Stimulated activated naive CD4-positive, alpha-beta T cell treated with Interleukin-2 at 50 U/mL for 16 hours (primary cell): ENCODE data around the gene APOBEC3C.
"Not testable (repeated sequence)": the region's sequence is repeated elsewhere in the genome, so short reads cannot be mapped to it uniquely, and the experiment has no call there.

Experiments
- DNase-seq: peaks from one replicate; lab custom pipeline; 2025; lab: John Stamatoyannopoulos, UW

The APOBEC3C gene

DNA sequence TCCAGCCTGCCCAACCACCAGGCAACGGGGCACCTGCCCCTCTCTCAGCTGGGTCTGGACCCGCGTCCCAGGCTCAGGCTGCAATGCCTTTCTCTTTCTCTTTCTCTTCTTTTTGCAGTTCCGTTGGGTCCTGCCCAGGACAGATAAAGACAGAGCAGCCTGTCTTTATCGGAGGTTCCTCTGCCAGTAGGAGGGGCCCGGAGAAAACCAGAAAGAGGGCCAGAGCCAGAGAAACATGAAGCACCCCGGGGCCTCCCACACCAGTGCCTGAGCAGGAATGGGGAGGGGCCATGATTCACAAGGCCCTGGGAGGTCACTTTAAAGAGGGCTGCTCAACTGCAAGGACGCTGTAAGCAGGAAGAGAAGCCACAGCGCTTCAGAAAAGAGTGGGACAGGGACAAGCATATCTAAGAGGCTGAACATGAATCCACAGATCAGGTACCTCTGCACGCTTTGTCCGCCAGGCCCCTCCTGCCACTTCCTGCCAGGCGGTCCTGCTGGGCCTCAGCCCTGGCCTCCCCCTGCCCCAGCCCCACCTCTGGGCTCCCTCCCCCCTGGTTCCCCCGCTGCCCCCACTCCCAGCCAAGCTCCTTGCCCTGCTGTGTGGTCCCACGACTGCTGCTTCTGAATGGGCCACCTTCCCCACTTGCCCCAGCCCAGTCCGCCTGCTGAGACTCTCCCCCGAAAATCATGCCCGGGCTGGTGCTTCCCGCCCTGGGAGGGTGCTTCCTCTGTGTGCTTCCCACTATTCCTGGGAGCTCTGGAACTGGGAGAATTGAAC lies at the start of gene APOBEC3C:
Gene APOBEC3C, plus strand, starts transcription at position 316 of the 781 bp plus-strand sequence. Its CDS starts 106 bp downstream, at position 422.
- DNase-seq, result peak; percentile 81

DNA sequence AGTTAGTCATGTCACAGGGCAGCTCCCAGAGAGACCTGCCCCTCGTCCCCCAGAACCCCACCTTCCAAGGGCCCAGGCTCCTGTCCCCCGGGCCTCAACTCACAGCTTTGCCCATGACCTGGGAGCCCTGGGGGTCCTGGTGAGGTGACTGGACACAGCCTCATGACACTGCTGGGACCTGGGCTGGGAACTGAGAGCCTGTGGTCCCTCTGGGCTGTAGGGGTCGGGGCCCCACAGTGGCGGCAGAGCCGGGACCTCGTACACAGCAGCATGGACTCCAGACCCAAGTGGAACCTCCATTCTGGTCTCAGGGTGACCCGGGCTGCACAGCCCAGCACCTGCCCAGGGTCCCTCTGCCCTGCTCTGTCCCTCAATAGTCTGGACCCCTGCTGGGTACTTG lies 49.8 kb upstream of the APOBEC3C start:
- no peak for DNase-seq

DNA sequence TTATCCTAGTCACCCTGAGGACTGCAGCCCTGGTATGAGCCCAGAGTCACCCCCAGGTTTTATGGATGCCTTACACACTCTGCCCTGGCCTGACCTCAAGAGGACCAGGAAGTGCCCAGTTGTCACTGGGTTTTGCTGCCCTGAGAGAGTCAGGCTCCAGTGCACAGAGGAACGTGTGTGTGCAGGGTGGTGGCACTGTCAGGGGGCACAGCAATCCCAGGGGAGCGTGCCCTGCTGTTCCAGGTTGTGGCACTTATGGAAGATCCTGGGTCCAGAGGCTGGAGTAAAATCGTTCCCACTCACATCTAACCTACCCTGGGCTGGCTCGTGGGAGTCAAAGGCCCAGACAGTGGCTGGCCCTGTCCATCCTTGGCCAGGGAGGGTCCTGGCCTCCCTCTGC lies 49.1 kb upstream of the APOBEC3C start:
- DNase-seq, result no peak

DNA sequence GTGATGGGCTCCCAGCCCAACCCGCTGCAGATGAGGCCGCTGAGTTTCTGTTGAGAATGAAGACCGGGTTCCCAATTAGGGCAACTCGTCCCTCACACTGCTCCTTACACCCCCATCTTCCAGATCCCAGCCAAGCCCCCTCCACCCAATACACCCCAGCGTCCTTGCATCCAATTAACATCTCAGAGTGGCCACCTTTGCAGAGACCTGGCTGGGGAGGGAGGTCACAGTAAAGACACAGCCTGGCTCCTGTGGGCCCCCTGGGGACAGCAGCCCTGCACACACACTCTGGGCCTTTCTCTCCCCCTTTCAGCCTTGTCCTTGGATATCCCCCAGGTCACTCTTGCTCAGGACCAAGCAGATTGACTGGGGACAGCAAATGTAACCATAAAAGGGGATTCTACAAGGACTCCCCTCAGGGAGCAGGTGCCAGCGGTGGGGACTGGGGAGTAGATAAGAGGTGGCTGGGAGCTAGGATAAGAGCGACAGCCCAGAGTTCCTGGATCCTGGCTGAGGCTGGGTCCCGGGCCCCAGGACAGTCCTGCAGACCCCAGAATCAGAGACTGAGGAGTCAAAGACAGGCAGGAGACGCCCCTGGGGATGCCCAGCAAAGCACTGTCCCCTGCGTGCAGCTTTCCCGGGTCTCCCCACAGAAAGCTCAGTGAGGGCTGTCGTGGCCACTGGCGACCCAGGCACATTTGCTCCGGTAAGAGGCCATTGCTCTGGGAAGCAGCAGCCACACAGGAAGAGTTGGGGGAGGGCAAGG lies 48.3 kb upstream of the APOBEC3C start:
- no peak for DNase-seq

DNA sequence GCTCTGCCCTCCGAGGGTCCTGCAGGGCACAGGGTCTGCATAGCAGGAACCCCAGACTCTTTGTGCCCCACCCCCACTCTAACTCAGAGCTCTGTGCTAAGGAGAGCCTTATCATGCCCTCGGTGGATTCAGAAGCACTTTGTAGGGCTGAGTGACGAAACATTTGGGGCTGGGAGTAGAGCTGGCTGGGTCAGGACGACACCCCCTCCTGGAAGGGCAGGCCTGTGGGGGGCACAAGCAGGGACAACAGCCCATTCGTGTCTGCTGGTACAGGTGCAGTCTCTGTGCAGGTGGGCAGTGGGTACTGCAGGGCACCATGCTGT lies 47.7 kb upstream of the APOBEC3C start:
- no peak for DNase-seq

DNA sequence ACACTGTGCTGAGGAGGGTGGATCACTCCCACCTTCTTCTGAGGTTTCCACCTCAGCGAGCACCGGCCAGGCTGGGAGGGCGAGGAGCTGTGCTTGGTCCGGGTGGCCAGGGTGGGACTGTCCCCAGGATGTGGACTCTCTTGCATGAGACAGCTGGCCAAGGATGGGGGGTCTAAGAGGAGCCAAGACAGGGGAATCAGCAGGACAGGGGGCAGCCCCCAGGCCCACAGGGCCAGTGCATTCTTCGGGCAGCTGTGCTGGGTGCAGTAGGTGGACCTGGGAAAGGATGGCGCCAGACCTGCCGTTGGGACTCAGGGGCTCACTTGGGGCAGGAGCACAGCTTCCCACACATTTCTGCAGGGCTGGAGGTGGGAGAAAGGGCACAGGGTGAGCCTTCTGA lies 47.1 kb upstream of the APOBEC3C start:
- DNase-seq, result no peak

DNA sequence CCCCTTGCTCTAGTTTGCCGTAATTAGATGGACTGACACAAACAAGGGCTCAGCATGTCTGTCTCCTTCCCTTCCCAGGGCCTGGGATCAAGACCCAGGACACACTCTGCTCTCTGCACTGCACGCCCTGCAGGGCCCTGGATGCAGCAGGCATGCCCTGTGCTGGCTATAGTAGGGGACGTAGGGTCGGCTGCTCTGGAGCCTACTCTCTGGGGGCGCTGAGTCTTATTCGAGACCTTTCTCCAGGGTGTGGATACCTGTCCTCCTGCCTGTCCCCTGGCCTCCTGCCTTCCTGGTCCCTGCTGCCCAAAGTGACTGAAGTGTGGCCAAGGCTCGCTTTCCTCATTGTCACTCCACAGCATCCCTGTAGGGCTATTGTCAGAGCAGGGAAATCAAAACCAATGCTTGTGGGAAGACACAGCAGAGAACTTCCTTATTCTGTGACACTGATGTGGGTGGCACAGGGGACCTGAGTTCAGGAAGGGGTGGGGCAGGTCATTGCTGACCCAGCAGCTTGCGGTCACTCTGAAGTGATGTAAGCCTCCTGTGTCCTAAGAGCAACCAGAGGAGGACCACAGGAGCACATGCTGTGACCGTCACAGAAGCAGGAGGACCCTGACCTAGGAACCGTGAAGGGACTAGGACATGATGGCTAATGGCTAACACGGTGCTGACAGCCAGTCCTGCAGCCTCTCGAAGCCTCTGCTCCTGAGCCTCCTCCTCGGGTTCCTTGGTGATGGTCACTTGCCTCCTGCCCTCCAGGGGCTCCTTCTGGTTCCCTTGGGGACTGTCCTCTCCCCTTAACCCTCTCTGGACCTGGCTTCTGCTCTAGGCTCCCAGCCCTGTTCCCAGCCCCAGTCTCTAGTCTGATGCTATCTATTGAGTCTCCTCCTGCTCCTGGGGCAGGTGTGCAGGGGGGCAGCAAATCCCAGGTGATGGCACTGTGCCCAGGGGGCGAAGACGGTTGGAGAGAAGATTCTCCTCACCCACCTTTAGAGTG lies 46.3 kb upstream of the APOBEC3C start:
- no peak for DNase-seq

DNA sequence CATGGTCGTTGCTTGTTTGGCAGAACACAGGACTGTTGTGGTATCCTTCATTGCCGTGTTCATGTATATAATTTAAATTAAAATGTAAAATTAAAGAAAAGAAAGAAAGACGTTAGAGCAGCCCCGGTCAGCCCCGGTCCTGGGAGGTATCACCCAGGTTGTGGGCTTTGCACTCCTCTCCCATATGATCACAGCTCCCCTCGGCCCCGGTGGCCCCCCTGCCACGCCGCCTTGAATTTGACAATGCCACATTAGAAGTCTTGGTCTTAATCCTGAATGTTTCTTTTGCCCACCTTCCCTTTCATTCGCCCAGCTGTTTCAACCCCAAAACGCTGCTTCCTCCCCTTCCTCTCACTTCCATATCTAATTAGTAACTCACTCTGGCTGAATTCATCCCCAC lies 45.3 kb upstream of the APOBEC3C start:
- no peak for DNase-seq

DNA sequence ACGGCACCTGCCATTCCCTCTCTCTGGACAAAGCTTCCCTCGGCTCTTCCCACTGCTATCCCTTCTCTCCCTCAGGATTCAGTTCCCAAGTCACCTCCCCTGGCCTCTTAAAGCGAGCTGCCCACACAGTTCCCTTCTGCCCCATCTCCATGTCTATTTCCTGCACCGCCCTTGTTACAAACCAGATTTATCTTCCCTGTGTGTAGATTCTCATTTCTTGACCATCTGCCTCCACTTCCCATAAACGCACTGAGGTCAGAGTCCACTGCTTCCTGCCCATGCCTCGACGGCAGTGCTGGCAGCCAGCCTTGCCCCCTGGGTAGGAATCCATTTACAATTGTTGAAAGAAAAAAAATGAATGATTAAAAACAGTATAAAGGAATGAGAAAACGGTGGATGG lies 43.5 kb upstream of the APOBEC3C start:
- no peak for DNase-seq

DNA sequence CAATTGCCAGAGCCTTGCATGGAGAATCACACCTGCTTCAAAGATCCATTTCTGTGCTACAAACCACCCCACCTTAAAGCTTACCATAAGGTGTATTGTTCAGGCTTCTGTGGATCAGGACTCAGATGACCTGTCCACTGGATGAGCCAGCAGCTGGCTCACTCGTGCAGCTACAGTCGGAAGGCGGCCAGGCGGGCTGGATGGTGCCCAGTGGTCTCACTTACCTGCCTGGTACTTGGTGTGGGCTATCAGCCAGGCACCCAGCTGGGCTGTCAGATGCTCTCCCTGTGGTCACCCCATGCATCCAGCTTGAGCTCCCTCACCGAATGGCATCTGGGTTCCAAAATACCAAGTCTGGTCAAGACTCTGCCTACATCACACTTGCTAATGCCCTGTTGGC lies 42.9 kb upstream of the APOBEC3C start:
- no peak for DNase-seq

DNA sequence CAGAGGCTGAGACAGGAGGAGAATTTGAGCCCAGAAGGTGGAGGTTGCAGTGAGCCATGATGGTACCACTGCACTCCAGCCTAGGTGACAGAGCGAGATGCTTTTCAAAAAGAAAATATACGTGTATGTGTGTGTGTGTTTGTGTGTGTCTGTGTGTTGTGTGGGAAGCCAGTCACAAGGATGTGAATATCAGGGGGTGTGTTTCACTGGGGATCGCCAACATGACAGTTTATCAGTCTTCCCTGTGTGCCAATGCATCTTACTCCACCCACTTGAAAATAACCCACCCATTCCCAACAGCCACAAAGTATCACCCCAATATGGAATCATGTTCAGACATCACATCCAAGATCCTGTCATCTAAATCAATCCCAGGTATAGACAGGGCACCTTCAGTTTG lies 42.3 kb upstream of the APOBEC3C start:
- no peak for DNase-seq

DNA sequence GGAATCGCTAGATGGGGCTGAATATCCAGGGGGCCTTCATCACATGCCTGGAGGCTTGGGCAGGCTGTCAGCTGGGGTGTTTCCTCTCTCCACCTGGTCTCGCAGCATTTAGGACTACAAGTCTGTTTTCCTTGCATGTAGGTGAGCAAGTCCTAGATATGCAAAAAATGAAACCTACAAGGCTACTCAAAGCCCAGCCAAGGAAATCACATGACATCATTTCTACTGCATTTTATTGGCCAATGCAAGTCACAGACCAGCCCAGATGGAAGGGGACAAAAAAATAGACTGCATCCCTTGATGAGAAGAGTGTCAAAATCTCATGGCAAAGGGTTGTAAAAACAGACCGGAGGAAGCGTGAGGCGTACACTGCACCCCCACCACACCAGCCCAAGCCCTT lies 41.5 kb upstream of the APOBEC3C start:
- DNase-seq, result no peak

DNA sequence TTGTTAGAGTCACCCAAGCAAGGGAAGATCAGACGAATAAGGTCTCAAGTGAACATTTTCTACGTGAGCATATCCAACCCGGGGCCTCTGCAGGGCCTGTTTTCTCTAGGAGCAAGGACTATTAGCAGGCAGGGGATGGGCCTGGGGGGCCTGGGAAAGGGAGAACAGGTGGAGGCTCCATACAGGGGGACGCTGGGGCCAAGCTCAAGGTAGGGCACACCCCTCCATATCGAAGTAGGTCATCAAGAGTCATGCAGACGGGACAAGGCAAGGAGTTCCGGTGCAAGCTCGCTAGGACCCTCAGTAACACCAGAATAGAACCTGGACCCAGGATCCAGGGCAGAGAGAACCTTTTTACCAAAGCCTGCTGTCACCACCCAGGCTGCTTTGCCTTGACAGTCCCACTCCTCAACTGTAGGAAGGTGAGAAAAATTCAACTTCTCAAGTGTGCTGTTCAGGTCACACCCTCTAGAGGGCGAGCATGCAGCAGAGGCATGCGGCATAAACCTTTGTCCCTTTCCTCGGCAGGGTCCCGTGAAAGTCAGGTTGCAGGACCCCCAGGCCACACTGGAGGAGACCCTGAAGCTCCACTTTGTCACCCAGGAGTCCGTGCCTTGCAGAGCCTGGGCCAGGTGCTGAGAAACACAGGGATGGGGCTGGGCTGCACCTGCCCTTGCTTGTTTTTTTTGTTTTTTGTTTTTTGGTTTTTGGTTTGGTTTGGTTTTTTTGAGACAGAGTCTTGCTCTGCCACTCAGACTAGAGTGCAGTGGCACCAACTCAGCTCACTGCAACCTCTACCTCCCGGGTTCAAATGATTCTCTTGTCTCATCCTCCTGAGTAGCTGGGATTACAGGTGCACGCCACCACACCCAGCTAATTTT lies 40.5 kb upstream of the APOBEC3C start:
- peak; percentile 14 for DNase-seq

DNA sequence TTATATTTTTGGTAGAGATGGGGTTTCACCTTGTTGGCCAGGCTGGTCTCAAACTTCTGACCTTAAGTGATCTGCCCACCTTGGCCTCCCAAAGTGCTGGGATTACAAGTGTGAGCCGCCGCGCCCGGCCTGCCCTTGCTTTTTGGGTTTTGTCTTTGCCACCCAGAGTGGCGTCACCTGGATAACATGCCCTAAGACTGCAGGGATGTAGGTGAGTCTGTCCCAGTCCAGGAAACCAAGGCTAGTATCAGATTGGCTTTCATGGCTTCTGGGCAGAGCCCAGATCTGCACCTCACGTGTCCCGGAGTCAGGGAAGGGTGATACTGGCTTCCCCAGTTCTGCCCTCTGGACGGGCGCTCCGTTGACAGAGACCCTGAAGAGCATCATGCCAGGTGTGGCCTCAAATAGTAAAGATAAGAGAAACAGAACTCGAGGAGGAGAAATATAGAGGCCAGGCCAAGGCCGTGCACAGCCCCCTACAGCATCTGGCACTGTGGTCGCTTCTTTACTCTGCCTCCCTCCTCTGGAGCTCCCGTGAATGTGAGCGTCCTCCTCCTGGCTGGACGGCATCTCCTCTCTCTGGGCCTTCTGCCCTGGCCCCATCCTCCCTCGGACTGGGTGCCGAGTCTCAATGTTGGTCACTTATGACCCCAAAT lies 39.8 kb upstream of the APOBEC3C start:
- no peak for DNase-seq

DNA sequence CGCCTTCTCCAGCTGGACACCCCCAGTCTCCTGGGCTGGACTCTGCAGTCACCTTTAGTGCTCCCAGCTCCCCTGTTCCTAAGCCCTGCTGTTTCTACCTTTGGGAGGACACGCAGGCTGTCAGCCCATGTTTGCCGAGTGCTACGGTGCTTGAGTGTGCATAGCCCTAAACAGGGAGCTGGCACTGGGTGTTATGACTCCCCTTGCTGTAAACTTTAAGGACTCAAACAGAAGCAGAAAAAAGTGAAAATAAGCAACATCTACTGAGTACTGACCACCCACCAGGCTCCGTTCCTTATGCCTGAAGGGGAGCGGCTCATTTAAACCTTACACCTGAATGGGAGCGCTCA lies 39.3 kb upstream of the APOBEC3C start:
- no peak for DNase-seq

DNA sequence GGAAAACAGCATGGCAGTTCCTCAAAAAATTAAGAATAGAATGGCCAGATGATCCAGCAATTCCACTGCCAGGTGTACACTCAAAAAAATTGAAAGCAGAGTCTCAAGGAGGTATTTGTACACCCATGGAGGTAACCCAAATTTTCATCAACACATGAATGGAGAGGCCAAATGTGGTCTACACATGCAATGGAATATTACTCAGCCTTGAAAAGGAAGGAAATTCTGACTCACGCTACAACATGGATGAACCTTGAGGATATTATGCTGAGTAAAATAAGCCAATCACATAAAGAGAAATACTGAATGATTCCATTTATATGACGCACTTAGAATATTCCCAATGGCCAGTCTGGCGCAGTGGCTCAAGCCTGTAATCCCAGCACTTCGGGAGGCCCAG lies 36.8 kb upstream of the APOBEC3C start:
- not testable (repeated sequence) for DNase-seq

DNA sequence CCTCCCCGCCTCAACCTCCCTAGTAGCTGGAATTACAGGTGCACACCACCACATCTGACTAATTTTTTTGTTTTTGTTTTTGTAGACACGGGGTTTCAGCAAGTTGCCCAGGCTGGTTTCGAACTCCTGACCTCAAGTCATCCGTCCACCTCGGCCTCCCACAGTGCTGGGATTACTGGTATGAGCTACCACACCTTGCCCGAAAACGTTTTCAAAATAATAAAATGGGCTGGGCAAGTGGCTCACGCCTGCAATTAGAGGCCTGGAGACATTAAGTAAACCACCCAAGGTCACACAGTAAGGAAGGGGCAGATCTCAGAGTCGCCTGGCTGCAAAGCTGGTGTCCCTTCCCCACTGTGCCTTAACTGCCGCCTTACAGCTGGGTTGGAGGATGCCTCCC lies 33.5 kb upstream of the APOBEC3C start:
- not testable (repeated sequence) for DNase-seq

DNA sequence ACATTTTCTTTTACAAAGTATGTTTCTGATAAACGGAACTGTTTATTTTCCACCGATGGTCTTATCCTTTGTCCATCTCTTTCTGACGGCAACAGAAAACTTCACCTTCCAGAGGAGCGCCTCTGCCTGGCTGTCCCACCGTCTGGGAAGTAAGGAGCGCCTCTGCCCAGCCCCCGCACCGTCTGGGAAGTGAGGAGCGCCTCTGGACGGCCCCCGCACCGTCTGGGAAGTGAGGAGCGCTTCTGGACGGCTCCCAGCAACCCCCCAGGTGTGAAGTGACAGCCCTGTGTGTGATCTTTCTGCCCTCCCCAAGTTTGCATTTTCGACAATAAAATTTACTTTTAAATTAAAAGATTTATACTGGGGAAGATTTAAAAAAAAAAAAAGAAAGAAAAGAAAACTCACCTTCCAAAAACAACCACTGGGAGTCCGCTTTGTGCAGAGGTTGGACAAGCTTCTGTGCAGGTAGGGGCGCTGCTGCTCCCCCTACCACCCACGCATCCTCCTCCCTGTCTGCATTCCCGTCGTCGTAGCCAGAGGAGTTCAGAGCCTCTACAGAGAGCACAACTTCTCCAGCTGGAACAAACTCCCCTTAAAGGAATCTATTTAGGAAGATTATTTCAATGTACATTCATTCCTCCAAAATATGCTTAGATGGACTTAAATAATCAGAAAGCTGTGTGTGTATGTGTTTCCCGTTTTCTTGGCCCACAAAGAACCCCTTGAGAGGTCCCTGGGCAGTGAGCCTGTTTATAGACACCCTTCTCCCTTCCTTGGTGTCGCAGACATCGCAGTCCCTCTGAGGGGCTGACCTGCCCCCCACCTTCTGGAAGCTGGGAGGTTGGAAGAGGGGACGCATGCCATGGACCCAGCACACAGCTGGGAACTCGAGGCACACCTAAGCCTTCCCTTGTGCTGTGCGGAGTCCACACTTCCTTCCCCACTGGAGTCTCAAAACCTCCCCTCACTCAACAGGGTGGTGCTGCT lies 32.8 kb upstream of the APOBEC3C start:
- no peak for DNase-seq
